OCI-LY1 (cell line): ENCODE data around the gene DENND1B.
A peak's percentile ranks its signal among the peaks of the same experiment; 100 is the strongest.

Experiments
- H2AFZ ChIP-seq: fragments of 200-600 bp; sonication (generic), shearing (Covaris generic); 2 replicates; pipeline ENCODE4 v1.6.0; 2014; ENCODE audit warnings: antibody characterized with exemption, mild to moderate bottlenecking, low read length
- H3F3A ChIP-seq: fragments of 200-600 bp; sonication (generic), shearing (Covaris generic); 2 replicates; pipeline ENCODE4 v1.6.0; 2014; ENCODE audit warnings: mild to moderate bottlenecking, antibody characterized with exemption, low read length, moderate library complexity; ENCODE audit not compliant: insufficient read depth
- H3K27ac ChIP-seq: fragments of 200-600 bp; sonication (generic); 2 replicates; pipeline ENCODE4 v1.5.1; 2014; ENCODE audit warnings: low read length, mixed run types, mild to moderate bottlenecking, low read depth; ENCODE audit not compliant: poor library complexity, severe bottlenecking
- H3K27me3 ChIP-seq: fragments of 200-600 bp; sonication (generic); 2 replicates; pipeline ENCODE4 v1.6.0; 2014; ENCODE audit warnings: antibody characterized with exemption, mild to moderate bottlenecking, low read length, moderate library complexity; ENCODE audit not compliant: insufficient read depth
- H3K36me3 ChIP-seq: fragments of 200-600 bp; sonication (generic); 2 replicates; pipeline ENCODE4 v1.6.1; 2014; ENCODE audit warnings: mild to moderate bottlenecking, antibody characterized with exemption, low read length, moderate library complexity, mixed read lengths; ENCODE audit not compliant: insufficient read depth
- H3K4me1 ChIP-seq: fragments of 200-600 bp; sonication (generic); 2 replicates; pipeline ENCODE4 v1.5.1; 2014; ENCODE audit warnings: mild to moderate bottlenecking, low read length, moderate library complexity; ENCODE audit not compliant: insufficient read depth, severe bottlenecking
- H3K4me2 ChIP-seq: fragments of 200-600 bp; sonication (generic), shearing (Covaris generic); 2 replicates; pipeline ENCODE4 v1.6.1; 2014; ENCODE audit warnings: low read length
- H3K4me3 ChIP-seq: fragments of 200-600 bp; sonication (generic); 2 replicates; pipeline ENCODE4 v1.5.1; 2014; ENCODE audit warnings: low read length, low read depth, mild to moderate bottlenecking, mixed read lengths; ENCODE audit not compliant: poor library complexity, severe bottlenecking
- H3K79me2 ChIP-seq: fragments of 200-600 bp; shearing (Covaris generic); 2 replicates; pipeline ENCODE4 v1.6.1; 2016; ENCODE audit warnings: mixed run types, low read length, mixed read lengths; ENCODE audit not compliant: insufficient read depth
- H3K9ac ChIP-seq: fragments of 200-600 bp; sonication (generic), shearing (Covaris generic); 2 replicates; pipeline ENCODE4 v1.6.1; 2014; ENCODE audit warnings: mild to moderate bottlenecking, low read length, mixed read lengths
- H3K9me2 ChIP-seq: fragments of 200-600 bp; sonication (generic), shearing (Covaris generic); 2 replicates; pipeline ENCODE4 v1.6.1; 2014; ENCODE audit warnings: low read depth, mild to moderate bottlenecking, low read length, mixed read lengths
- H3K9me3 ChIP-seq: fragments of 200-600 bp; shearing (Covaris generic); 2 replicates; pipeline ENCODE4 v1.6.1; 2014; ENCODE audit warnings: low read length, mixed read lengths
- H4K20me1 ChIP-seq: fragments of 200-600 bp; sonication (generic), shearing (Covaris generic); 2 replicates; pipeline ENCODE4 v1.6.0; 2016; ENCODE audit warnings: mild to moderate bottlenecking, low read length; ENCODE audit not compliant: insufficient read depth
- EZH2 ChIP-seq: fragments of 200-600 bp; sonication (generic), shearing (Covaris generic); IDR thresholded peaks from 2 replicates; pipeline ENCODE4 v1.8.0; 2017; ENCODE audit warnings: borderline replicate concordance, mixed run types, mild to moderate bottlenecking, antibody characterized with exemption, low read length, moderate library complexity, mixed read lengths
- TF ChIP-seq, protein P1 (sequence below): fragments of 200-600 bp; sonication (generic), shearing (Covaris generic); IDR thresholded peaks from 2 replicates; pipeline ENCODE4 v1.5.1; 2017; ENCODE audit warnings: mild to moderate bottlenecking, antibody characterized with exemption, low read length, moderate library complexity, mixed read lengths

DENND1B gene

DNA sequence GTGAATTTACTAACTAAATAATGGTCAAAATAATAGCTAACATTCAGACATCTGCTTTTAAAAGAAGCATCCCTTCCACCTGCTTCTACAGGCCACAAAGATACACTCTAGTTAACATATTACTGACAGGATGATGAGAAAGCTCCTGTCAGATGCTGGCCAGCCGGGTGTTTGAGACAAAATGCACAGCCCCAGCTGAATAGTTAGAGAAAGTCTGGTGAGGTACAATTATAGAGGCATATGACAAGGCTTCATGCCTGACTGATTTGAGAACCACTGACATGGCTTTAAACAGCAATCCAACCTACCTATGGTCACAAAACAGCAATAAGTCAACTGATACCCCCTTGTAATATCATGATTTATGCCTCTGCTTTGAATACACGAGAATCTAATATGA is 137.0 kb downstream of the DENND1B start:
- Histone ChIP-seq H3K4me2 (peak overlapping the region; percentile 63), H3K9me3 (no peaks in the 10 kb centered on the region), H3K4me3 (peak overlapping the region; percentile 36), H3K36me3 (peaks cover 16% of the 10 kb centered on the region), H4K20me1 (no peaks in the 10 kb centered on the region), H3K4me1 (peaks cover 34% of the 10 kb centered on the region), H3K9ac (peak overlapping the region; percentile 60), H3K27me3 (no peaks in the 10 kb centered on the region), H3K79me2 (no peaks in the 10 kb centered on the region), H3F3A (0 out of 2 replicates have a peak, but pooled peaks cover 6% of the 10 kb centered on the region), H3K27ac (peak overlapping the region; percentile 97), H3K9me2 (no peaks in the 10 kb centered on the region), H2AFZ (no peak overlapping the region)
- TF ChIP-seq, protein P1, sequence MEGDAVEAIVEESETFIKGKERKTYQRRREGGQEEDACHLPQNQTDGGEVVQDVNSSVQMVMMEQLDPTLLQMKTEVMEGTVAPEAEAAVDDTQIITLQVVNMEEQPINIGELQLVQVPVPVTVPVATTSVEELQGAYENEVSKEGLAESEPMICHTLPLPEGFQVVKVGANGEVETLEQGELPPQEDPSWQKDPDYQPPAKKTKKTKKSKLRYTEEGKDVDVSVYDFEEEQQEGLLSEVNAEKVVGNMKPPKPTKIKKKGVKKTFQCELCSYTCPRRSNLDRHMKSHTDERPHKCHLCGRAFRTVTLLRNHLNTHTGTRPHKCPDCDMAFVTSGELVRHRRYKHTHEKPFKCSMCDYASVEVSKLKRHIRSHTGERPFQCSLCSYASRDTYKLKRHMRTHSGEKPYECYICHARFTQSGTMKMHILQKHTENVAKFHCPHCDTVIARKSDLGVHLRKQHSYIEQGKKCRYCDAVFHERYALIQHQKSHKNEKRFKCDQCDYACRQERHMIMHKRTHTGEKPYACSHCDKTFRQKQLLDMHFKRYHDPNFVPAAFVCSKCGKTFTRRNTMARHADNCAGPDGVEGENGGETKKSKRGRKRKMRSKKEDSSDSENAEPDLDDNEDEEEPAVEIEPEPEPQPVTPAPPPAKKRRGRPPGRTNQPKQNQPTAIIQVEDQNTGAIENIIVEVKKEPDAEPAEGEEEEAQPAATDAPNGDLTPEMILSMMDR = no peak
- TF ChIP-seq EZH2 = no peak

DNA sequence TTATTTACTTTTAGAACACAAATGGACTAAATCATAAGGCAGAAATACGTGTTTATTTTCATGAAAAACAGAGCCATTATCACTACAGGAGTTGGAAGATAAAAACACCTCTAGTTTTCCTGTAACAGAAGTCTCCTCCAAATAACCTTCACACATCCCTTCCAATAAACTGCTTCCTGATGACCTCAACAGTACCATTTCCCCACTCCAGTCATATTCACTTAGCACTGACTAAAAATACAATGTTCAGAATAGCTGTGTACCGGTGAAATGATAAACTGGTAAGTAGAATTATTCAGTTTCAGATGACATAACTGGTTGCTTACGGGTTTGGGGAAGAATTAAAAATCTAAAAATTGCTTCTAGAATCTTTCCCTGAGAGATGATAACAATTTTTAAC is 137.9 kb downstream of the DENND1B start:
- H3K27ac ChIP-seq = peak overlapping the region; percentile 97
- H3K9me2 ChIP-seq = no peaks in the 10 kb centered on the region
- no peaks in the 10 kb centered on the region for H3K9me3 ChIP-seq
- 0 out of 2 replicates have a peak, but pooled peaks cover 6% of the 10 kb centered on the region for H3F3A ChIP-seq
- H3K36me3 ChIP-seq = peaks cover 17% of the 10 kb centered on the region
- peak overlapping the region; percentile 60 for H3K9ac ChIP-seq
- TF ChIP-seq, protein P1 = no peak
- no peak for TF ChIP-seq EZH2
- no peaks in the 10 kb centered on the region for H3K27me3 ChIP-seq
- H3K4me1 ChIP-seq = peaks cover 42% of the 10 kb centered on the region
- H3K4me2 ChIP-seq = peak overlapping the region; percentile 63
- no peak overlapping the region for H2AFZ ChIP-seq
- no peaks in the 10 kb centered on the region for H4K20me1 ChIP-seq
- peak overlapping the region; percentile 36 for H3K4me3 ChIP-seq
- no peaks in the 10 kb centered on the region for H3K79me2 ChIP-seq

DNA sequence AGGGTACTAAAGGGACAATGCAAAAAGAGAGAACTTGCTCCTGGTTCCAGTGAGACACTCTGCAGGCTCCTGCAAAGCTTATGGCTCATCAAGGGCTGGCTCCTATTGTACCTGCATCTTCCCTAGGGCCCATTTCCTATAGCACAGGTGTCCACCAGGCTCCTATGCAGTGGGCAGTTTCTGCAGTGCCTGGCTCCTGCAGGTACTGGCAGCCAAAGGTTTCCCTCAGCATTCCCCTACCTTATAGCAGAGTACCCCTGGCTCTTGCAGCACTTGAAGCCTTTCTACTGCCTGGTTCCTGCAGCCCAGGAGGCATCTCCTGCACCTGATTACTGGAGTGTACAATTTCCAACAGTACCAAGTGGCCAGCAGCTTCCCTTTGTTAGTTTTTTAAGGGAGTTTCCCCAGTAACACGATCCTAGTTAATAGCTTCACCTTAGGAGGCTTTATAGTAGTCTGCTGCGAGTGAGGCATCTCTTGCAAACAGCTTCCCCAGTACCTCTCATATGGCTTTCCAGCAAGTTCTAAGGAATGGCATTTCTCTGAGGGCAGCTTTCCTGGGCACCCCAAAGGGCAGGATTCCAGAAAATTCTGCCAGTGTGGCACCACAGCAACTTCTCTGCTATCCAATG is 141.7 kb downstream of the DENND1B start:
- no peaks in the 10 kb centered on the region for H3K27me3 ChIP-seq
- no peak for TF ChIP-seq EZH2
- TF ChIP-seq, protein P1 = no peak
- H3F3A ChIP-seq = 0 out of 2 replicates have a peak, but pooled peaks cover 6% of the 10 kb centered on the region
- no peak overlapping the region for H3K4me3 ChIP-seq
- no peak overlapping the region for H3K4me2 ChIP-seq
- H3K27ac ChIP-seq = peak overlapping the region; percentile 83
- H3K9me2 ChIP-seq = no peaks in the 10 kb centered on the region
- no peak overlapping the region for H2AFZ ChIP-seq
- no peaks in the 10 kb centered on the region for H3K9me3 ChIP-seq
- H3K4me1 ChIP-seq = peaks cover 44% of the 10 kb centered on the region
- no peaks in the 10 kb centered on the region for H3K79me2 ChIP-seq
- H3K9ac ChIP-seq = no peak overlapping the region
- no peaks in the 10 kb centered on the region for H4K20me1 ChIP-seq
- peaks cover 13% of the 10 kb centered on the region; the same call in 1 of the 2 replicates for H3K36me3 ChIP-seq
